Kidney (tissue), 14 donors: ENCODE data around the gene TEDDM1. TPM values are rescaled to one million over a fixed set of nuclear protein-coding genes. Genes with fewer than 3 reads are reported as not detected.

Experiments used
- DNase-seq, 5 donors: peaks; one replicate each; pipeline ENCODE4 v3.0.0-alpha.2; 2013 to 2020
- FAIRE-seq: peaks from 2 replicates; lab custom pipeline; 2012; peaks lifted over from hg19 to GRCh38; lab: Jason Lieb, UNC
- H3K27ac ChIP-seq, 2 donors: one replicate each; pipeline ENCODE4 v1.7.0; 2013; ENCODE audit warnings: low read depth in 2 of 2, low read length in 2 of 2, inconsistent platforms in 1 of 2
- H3K27me3 ChIP-seq: one replicate; pipeline ENCODE4 v1.7.1; 2013; ENCODE audit warnings: low read length, inconsistent platforms; ENCODE audit not compliant: control insufficient read depth, insufficient read depth
- H3K36me3 ChIP-seq, 3 donors: one replicate each; pipeline versions ENCODE4 v1.7.0 to v1.7.1; 2013; ENCODE audit warnings: low read length in 3 of 3, control low read depth in 1 of 3, inconsistent platforms in 1 of 3; ENCODE audit not compliant: insufficient read depth in 3 of 3, control insufficient read depth in 2 of 3
- H3K4me1 ChIP-seq, 3 donors: one replicate each; pipeline versions ENCODE4 v1.7.0 to v1.7.1; 2013; ENCODE audit warnings: low read length in 3 of 3, inconsistent platforms in 1 of 3, low read depth in 1 of 3; ENCODE audit not compliant: control insufficient read depth in 2 of 3, insufficient read depth in 2 of 3
- H3K4me3 ChIP-seq, 3 donors: one replicate each; pipeline versions ENCODE4 v1.7.0 to v1.8.1; 2013; ENCODE audit warnings: low read length in 3 of 3, control low read depth in 1 of 3, inconsistent platforms in 1 of 3
- H3K9ac ChIP-seq, 3 donors: one replicate each; pipeline versions ENCODE4 v1.7.0 to v1.7.1; 2013; ENCODE audit warnings: low read length in 3 of 3, control low read depth in 1 of 3, inconsistent platforms in 1 of 3
- H3K9me3 ChIP-seq, 3 donors: one replicate each; pipeline versions ENCODE4 v1.7.0 to v1.7.1; 2013; ENCODE audit warnings: low read length in 3 of 3, control low read depth in 1 of 3, inconsistent platforms in 1 of 3; ENCODE audit not compliant: control insufficient read depth in 2 of 3, insufficient read depth in 1 of 3
- CTCF ChIP-seq: IDR thresholded peaks from 3 replicates; pipeline ENCODE4 v1.5.1; 2012; ENCODE audit warnings: mild to moderate bottlenecking, moderate library complexity, borderline replicate concordance; ENCODE audit not compliant: insufficient read depth; ENCODE audit errors: extremely low read depth
- intact Hi-C: fragments of 100-400 bp; cut with DNase I; formaldehyde crosslinking; loops from one replicate; pipeline ENCODE4 v1.11.1; 2022
- polyA plus RNA-seq: library from polyadenylated mRNA; stranded (reverse); fragments of 350-450 nt; fragmentation: Illumina TruSeq; extraction: RNeasy Lipid Tissue Mini Kit (QIAGEN cat#74804); gene quantifications from one replicate; pipeline ENCODE4 v1.2.3, GENCODE V29; 2014; ENCODE audit warnings: low read depth, low replicate concordance; ENCODE audit not compliant: insufficient read depth
- total RNA-seq: library from RNA; stranded (reverse); fragmentation: NEBNext Ultra II Directional; extraction: Animal tissue kit (Norgen Biotek cat#: 25700); gene quantifications from one replicate; pipeline ENCODE4 v1.2.1, GENCODE V29; 2021
- donor health status: control.
- donor health status: control.
- donor health status: control.
- donor health status: control.
- donor health status: control.
- donor health status: DM: yes; HTN: yes; CAD: no.
- donor health status: Normal renal cell carcinoma (clear cell type).

The TEDDM1 gene
- total and polyA plus RNA-seq, 2 donors from 2014 or later: not detected

- intact Hi-C loops: no loop called here
- FAIRE-seq: no peak
- H3K27ac ChIP-seq: no peak overlapping the region
- no peak overlapping the region for H3K9ac ChIP-seq
- H3K9me3 ChIP-seq: no peaks in the 10 kb centered on the region
- no peak overlapping the region for H3K4me3 ChIP-seq
- DNase-seq: no peak
- H3K36me3 ChIP-seq: no peaks in the 10 kb centered on the region
- H3K4me1 ChIP-seq: no peaks in the 10 kb centered on the region
- H3K27me3 ChIP-seq: no peaks in the 10 kb centered on the region
- TF ChIP-seq CTCF: no peak
These were observed 33.9 kb downstream of the TEDDM1 start for GRCh38 chr1:182366596-182366995.

GRCh38 chr1:182359645-182360044, 40.8 kb downstream of the TEDDM1 start:
- no peak overlapping the region for H3K27ac ChIP-seq
- no peak overlapping the region for H3K9ac ChIP-seq
- FAIRE-seq: no peak
- no peak for TF ChIP-seq CTCF
- DNase-seq: no peak
- H3K9me3 ChIP-seq: no peaks in the 10 kb centered on the region
- H3K36me3 ChIP-seq: no peaks in the 10 kb centered on the region
- intact Hi-C loops: no loop called here
- H3K27me3 ChIP-seq: no peaks in the 10 kb centered on the region
- H3K4me3 ChIP-seq: no peak overlapping the region
- H3K4me1 ChIP-seq: no peaks in the 10 kb centered on the region

- Histone ChIP-seq H3K36me3 (no peaks in the 10 kb centered on the region), H3K9ac (no peak overlapping the region), H3K27ac (no peak overlapping the region), H3K27me3 (no peaks in the 10 kb centered on the region), H3K9me3 (no peaks in the 10 kb centered on the region), H3K4me1 (no peaks in the 10 kb centered on the region), H3K4me3 (no peak overlapping the region)
- DNase-seq (no peak), FAIRE-seq (no peak)
- TF ChIP-seq CTCF: no peak
- intact Hi-C loops: no loop called here
These were observed 42.6 kb downstream of the TEDDM1 start for GRCh38 chr1:182357913-182358312.

- intact Hi-C loops: no loop called here
- no peaks in the 10 kb centered on the region for H3K36me3 ChIP-seq
- no peak for FAIRE-seq
- no peak for DNase-seq
- no peaks in the 10 kb centered on the region for H3K4me1 ChIP-seq
- H3K4me3 ChIP-seq: no peak overlapping the region
- no peaks in the 10 kb centered on the region for H3K9me3 ChIP-seq
- no peak overlapping the region for H3K27ac ChIP-seq
- no peak overlapping the region for H3K9ac ChIP-seq
- H3K27me3 ChIP-seq: no peaks in the 10 kb centered on the region
- no peak for TF ChIP-seq CTCF
These were observed 43.3 kb downstream of the TEDDM1 start for GRCh38 chr1:182357171-182357570.
